ENCODE results near the gene CCDC85B.

Gene CCDC85B

DNA sequence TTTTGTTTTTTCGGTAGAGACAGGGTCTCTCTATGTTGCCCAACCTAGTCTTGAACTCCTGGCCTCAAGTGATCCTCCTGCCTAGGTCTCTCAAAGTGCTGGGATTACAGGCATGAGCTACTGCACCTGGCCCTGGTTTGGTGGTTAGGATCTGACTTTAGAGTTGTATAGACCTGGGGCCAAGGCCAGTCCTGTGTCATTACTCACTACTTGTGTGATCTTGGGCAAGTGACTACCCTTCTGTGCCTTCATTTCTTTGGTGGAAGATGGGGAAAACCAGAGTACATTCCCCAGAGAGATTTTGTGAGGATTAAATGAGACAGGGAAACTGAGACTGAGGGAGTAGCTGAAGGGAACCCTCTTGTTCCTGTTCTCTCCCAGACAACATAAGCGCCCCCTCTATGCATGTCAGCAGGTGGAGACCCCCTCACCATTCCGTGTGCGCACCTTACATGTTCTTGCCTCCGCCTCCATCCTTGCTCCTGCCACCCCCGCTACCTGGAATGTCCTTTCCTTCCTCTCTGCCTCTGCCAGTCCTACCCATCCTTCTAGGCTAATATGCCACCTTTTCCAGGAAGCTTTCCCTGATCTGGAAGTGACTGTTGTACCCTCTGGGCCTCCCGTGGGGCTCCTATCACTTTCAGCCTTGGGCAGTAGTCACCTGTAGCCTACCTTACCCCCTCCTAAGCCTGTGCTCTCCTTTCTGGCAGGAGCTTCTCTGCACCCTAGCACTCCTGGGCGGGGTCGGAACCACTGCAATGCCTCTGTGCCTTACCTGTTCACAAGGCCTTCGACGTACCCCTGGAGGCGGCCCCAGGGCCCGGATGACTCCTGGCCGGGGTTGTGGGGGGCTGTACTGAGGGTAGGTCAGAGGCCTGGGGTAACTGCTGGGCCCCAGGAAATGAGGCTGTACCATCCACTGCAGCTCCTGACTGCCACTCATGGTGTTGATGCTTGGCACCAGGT is 5.8 kb downstream of the CCDC85B start:
- no peak for DNase-seq (ENCODE audit: low spot score)
- TF ChIP-seq, protein P1, sequence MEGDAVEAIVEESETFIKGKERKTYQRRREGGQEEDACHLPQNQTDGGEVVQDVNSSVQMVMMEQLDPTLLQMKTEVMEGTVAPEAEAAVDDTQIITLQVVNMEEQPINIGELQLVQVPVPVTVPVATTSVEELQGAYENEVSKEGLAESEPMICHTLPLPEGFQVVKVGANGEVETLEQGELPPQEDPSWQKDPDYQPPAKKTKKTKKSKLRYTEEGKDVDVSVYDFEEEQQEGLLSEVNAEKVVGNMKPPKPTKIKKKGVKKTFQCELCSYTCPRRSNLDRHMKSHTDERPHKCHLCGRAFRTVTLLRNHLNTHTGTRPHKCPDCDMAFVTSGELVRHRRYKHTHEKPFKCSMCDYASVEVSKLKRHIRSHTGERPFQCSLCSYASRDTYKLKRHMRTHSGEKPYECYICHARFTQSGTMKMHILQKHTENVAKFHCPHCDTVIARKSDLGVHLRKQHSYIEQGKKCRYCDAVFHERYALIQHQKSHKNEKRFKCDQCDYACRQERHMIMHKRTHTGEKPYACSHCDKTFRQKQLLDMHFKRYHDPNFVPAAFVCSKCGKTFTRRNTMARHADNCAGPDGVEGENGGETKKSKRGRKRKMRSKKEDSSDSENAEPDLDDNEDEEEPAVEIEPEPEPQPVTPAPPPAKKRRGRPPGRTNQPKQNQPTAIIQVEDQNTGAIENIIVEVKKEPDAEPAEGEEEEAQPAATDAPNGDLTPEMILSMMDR (IDR thresholded peaks at IDR 0.05; ENCODE audit: borderline replicate concordance, control extremely low read depth, extremely low read depth, insufficient read depth, missing control alignments): no peak
- in situ Hi-C loops (cut with MboI; ENCODE audit: low sequenced_read_pairs, unreplicated experiment): no loop called here

DNA sequence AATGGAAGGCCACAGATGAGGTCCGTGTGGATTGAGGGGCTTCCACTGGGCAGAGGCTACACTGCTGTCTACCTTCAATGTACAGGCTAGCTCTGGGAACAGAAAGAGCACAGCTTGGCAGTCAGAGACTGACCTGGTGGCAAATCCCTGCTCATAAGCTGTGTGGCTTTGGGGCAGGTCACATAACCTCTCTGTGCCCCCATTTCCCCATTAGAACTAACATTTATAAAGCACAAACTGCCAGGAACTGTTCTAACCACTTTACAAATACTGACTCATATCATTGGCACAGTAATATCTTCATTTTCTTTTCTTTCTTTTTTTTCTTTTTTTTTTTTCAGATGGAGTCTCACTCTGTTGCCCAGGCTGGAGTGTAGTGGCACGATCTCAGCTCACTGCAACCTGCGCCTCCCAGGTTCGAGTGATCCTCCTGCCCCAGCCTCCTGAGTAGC is 6.6 kb downstream of the CCDC85B start:
- in situ Hi-C loops (cut with MboI; ENCODE audit: low sequenced_read_pairs, unreplicated experiment): no loop called here
- DNase-seq (ENCODE audit: low spot score): no peak
- TF ChIP-seq, protein P1 (IDR thresholded peaks at IDR 0.05; ENCODE audit: borderline replicate concordance, control extremely low read depth, extremely low read depth, insufficient read depth, missing control alignments): no peak

DNA sequence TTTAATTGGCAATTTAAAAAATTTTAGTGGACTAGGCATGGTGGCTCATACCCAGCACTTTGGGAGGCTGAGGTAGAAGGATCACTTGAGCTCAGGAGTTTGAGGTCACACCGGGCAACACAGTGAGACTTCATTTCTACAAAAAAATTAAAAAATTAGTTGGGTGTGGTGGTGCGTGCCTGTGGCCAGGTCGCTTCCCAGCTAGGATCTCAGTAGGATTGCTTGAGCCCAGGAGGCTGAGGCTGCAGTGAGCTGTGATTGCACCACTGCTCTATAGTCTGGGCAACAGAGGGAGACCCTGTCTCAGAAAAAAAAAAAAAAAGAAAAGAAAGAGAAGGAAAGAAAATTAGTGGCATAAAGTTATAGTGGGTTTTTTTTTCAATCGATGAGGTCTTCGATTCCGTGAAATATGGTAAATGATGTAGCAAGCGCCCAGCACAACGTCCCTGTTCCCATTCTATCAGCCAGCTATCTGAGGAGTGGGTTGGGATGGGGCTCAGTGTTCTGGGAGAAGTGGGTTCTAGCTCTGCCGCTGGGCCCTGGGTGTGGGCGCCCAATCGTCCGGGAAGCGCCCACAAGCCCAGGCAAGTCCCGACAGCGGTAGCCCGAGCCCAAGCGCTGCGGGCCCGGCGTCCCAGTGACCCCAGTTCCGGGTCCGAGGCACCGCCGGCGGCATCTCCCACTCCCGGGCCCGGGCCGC is 8.3 kb downstream of the CCDC85B start:
- no peak for DNase-seq (ENCODE audit: low spot score)
- in situ Hi-C loops (cut with MboI; ENCODE audit: low sequenced_read_pairs, unreplicated experiment): no loop called here
- TF ChIP-seq, protein P1 (IDR thresholded peaks at IDR 0.05; ENCODE audit: borderline replicate concordance, control extremely low read depth, extremely low read depth, insufficient read depth, missing control alignments): no peak

DNA sequence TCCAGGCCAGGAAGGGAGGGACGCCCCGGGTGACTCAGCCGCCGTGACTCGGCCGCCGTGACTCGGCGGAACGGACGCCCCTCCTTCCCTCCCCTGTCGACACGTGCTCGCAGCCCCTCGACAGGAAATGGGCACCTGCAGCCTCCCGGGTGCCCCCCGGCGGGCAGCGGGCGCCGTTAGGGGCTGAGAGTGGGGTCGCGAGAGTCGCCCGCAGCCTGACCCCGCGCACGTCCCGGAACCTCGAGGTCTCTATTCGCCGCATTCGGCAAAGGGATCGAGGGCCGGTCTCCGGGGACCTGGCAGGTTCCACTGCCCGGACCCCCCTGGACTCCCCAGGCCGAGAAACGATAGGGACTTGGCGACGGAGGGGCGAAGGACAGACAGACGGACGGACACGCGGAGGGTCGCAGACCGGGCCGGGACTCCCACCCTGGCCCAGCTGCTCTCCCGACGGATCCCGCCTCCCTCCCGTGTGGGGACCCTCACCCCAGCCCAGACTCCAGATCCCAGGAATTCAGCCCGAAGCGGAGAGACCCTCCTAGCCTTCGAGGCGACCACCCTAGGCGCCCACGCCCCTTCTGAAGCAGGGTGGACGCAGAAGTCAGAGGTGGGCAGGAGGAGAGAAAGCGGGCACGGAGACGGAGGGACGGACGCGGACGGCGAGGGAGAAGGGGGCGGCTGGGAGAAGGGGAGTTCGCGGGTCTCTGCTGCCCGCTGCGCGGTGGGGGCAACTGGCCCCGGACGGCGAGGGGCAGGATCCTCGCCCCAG is 9.1 kb downstream of the CCDC85B start:
- TF ChIP-seq, protein P1 (IDR thresholded peaks at IDR 0.05; ENCODE audit: borderline replicate concordance, control extremely low read depth, extremely low read depth, insufficient read depth, missing control alignments): no peak
- in situ Hi-C loops (cut with MboI; ENCODE audit: low sequenced_read_pairs, unreplicated experiment): no loop called here
- DNase-seq (ENCODE audit: low spot score): peak; percentile 65

DNA sequence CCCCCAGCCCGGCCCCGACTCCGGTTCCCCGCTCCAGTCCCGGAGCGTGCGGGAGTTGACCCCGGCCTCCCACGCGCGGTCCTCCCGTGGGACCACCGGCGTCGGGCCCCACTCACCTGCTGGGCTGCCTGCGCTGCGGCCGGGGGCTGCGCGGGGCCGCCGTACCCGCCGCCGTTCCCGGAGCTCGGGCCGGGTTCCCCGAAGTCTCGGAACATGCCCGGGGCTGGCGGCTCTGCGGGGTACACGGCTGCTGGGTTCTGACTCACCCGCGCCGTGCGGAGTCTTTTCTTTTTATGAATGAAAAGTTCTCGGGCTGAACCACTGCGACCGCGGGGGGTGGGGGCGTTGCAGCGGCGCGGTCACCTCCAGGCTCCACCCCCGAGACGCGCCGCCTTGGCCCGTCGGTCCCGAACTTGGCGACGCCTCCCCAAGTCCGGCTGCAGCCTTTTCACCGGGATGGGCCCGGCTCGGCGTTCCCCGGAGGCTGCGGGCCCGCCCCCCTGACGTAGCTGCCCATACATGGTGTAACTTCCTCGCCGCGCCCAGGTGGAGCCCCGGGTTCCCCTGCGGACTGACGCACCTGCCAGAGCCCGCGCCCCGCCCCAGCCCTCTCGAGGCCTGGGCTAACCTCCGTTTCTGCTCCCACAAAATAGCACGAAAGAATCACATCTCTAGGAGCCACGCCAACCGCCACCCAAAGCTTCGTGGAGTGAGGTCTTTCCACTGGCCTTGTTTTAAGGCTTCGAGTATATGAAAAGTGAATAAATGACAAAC is 9.8 kb downstream of the CCDC85B start, which contains the start of gene FOSL1:
FOSL1 (minus strand) TSS at position 264 of the 774 bp plus-strand sequence; CDS start at position 215, 49 bp downstream.
- in situ Hi-C loops (cut with MboI; ENCODE audit: low sequenced_read_pairs, unreplicated experiment): no loop called here
- peak; percentile 93 for DNase-seq (ENCODE audit: low spot score)
- TF ChIP-seq, protein P1 (IDR thresholded peaks at IDR 0.05; ENCODE audit: borderline replicate concordance, control extremely low read depth, extremely low read depth, insufficient read depth, missing control alignments): no peak

Data from GM13976 (cell line).